ENCODE data around the gene SUPT5H.

Gene SUPT5H

GRCh38 chr19:39423258-39424086 is 21.9 kb upstream of the SUPT5H start:
- DNase-seq (ENCODE audit: low spot score), result no peak

GRCh38 chr19:39424934-39425333 is 20.4 kb upstream of the SUPT5H start:
- DNase-seq (ENCODE audit: low spot score), result no peak
- no peak for TF ChIP-seq CTCF (IDR thresholded peaks at IDR 0.05; ENCODE audit: extremely low read depth, missing control alignments)

More at GRCh38 chr19:39423258-39424086, 21.9 kb upstream of the SUPT5H start:
- no peak for TF ChIP-seq CTCF (IDR thresholded peaks at IDR 0.05; ENCODE audit: extremely low read depth, missing control alignments)

- no peak for TF ChIP-seq CTCF (IDR thresholded peaks at IDR 0.05; ENCODE audit: extremely low read depth, missing control alignments)
- DNase-seq (ENCODE audit: low spot score), result no peak
Observed at GRCh38 chr19:39425744-39426143, 19.6 kb upstream of the SUPT5H start.

GRCh38 chr19:39426170-39426569 is 19.2 kb upstream of the SUPT5H start:
- TF ChIP-seq CTCF (IDR thresholded peaks at IDR 0.05; ENCODE audit: extremely low read depth, missing control alignments), result no peak
- DNase-seq (ENCODE audit: low spot score), result no peak

GRCh38 chr19:39427707-39428106 is 17.7 kb upstream of the SUPT5H start:
- DNase-seq (ENCODE audit: low spot score), result no peak
- no peak for TF ChIP-seq CTCF (IDR thresholded peaks at IDR 0.05; ENCODE audit: extremely low read depth, missing control alignments)

- no peak for DNase-seq (ENCODE audit: low spot score)
- no peak for TF ChIP-seq CTCF (IDR thresholded peaks at IDR 0.05; ENCODE audit: extremely low read depth, missing control alignments)
Observed at GRCh38 chr19:39428283-39429112, 16.9 kb upstream of the SUPT5H start.

Data from GM20000 (cell line).